ENCODE results near the gene VCX3A.

Gene VCX3A

GRCh38 chrX:6526564-6527136 is 8.3 kb downstream of the VCX3A start:
- no peak for DNase-seq (ENCODE audit: low spot score)
- in situ Hi-C loops (cut with MboI; ENCODE audit: low sequenced_read_pairs, unreplicated experiment) = no loop called here
- TF ChIP-seq, protein P1, sequence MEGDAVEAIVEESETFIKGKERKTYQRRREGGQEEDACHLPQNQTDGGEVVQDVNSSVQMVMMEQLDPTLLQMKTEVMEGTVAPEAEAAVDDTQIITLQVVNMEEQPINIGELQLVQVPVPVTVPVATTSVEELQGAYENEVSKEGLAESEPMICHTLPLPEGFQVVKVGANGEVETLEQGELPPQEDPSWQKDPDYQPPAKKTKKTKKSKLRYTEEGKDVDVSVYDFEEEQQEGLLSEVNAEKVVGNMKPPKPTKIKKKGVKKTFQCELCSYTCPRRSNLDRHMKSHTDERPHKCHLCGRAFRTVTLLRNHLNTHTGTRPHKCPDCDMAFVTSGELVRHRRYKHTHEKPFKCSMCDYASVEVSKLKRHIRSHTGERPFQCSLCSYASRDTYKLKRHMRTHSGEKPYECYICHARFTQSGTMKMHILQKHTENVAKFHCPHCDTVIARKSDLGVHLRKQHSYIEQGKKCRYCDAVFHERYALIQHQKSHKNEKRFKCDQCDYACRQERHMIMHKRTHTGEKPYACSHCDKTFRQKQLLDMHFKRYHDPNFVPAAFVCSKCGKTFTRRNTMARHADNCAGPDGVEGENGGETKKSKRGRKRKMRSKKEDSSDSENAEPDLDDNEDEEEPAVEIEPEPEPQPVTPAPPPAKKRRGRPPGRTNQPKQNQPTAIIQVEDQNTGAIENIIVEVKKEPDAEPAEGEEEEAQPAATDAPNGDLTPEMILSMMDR (IDR thresholded peaks at IDR 0.05; ENCODE audit: borderline replicate concordance, control extremely low read depth, extremely low read depth, insufficient read depth, missing control alignments) = no peak

DNA sequence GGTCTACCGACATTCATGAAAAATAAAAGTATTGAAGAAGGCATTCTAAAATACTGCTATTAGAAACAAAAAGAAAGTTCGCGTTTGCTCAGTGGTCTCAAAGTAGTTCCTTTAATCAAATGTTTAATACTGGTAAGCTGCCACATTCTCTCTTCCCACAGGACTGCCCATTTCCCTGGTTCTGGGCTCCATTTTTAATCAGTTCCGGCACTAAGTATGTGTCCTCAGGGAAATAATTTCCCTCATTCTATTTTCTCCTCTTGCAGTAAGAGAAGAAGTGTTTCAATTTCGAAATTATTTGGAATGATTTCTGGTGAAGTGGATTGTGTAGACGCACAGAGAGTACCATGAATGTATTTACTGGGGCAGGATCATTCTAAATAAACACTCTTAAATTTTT is 17.5 kb downstream of the VCX3A start:
- TF ChIP-seq, protein P1 (IDR thresholded peaks at IDR 0.05; ENCODE audit: borderline replicate concordance, control extremely low read depth, extremely low read depth, insufficient read depth, missing control alignments) = no peak
- no peak for DNase-seq (ENCODE audit: low spot score)
- in situ Hi-C loops (cut with MboI; ENCODE audit: low sequenced_read_pairs, unreplicated experiment) = no loop called here

- in situ Hi-C loops (cut with MboI; ENCODE audit: low sequenced_read_pairs, unreplicated experiment) = no loop called here
- TF ChIP-seq, protein P1 (IDR thresholded peaks at IDR 0.05; ENCODE audit: borderline replicate concordance, control extremely low read depth, extremely low read depth, insufficient read depth, missing control alignments) = no peak
- DNase-seq (ENCODE audit: low spot score) = no peak
Observed at GRCh38 chrX:6506444-6506843, 28.5 kb downstream of the VCX3A start.

GRCh38 chrX:6505960-6506359 is 29.0 kb downstream of the VCX3A start:
- TF ChIP-seq, protein P1 (IDR thresholded peaks at IDR 0.05; ENCODE audit: borderline replicate concordance, control extremely low read depth, extremely low read depth, insufficient read depth, missing control alignments) = no peak
- in situ Hi-C loops (cut with MboI; ENCODE audit: low sequenced_read_pairs, unreplicated experiment) = no loop called here
- DNase-seq (ENCODE audit: low spot score) = no peak

DNA sequence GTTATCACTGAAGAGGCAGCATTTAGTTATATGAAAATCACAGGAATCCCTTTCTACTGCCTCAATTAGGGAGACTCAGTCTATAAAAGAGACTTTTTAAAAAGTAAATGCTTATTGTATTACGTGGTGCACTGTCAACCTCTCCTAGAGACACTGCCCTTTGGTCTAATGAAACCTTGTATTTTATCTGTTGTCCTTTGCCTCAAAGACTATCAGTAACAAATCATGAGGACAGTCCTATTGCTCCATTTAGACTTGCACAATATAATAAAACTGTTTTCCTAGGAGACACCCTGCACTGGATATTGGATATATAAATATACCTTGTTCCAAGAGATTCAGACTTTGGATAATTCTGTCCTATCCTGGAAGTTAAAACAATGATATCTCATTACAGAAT is 34.2 kb downstream of the VCX3A start:
- TF ChIP-seq, protein P1 (IDR thresholded peaks at IDR 0.05; ENCODE audit: borderline replicate concordance, control extremely low read depth, extremely low read depth, insufficient read depth, missing control alignments) = no peak
- DNase-seq (ENCODE audit: low spot score) = no peak
- in situ Hi-C loops (cut with MboI; ENCODE audit: low sequenced_read_pairs, unreplicated experiment) = no loop called here

- in situ Hi-C loops (cut with MboI; ENCODE audit: low sequenced_read_pairs, unreplicated experiment) = no loop called here
- no peak for DNase-seq (ENCODE audit: low spot score)
- TF ChIP-seq, protein P1 (IDR thresholded peaks at IDR 0.05; ENCODE audit: borderline replicate concordance, control extremely low read depth, extremely low read depth, insufficient read depth, missing control alignments) = no peak
Observed at GRCh38 chrX:6498324-6498723, 36.6 kb downstream of the VCX3A start.

Measured in GM13976 (cell line).